HAP-1 (cell line): ENCODE results near the gene ABCA1.
A peak's percentile ranks its signal among the peaks of the same experiment; 100 is the strongest.
"Not testable (repeated sequence)": the region's sequence is repeated elsewhere in the genome, so short reads cannot be mapped to it uniquely, and the experiment has no call there.

Experiments
- DNase-seq, 2 experiments: peaks; one replicate each; pipeline ENCODE4 v3.0.0-alpha.2; 2016 to 2020; ENCODE audit warnings: low spot score in 2 of 2
- H3K27me3 ChIP-seq: fragments of 250-450 bp; sonication (Bioruptor Pico); 2 replicates; pipeline ENCODE4 v1.5.1; 2020; ENCODE audit warnings: low read depth, mild to moderate bottlenecking, moderate library complexity
- H3K36me3 ChIP-seq: fragments of 250-450 bp; sonication (Bioruptor Pico); replicated peaks from 2 replicates; pipeline ENCODE4 v1.5.1; 2020; ENCODE audit warnings: mild to moderate bottlenecking
- H3K4me1 ChIP-seq: fragments of 250-450 bp; sonication (Bioruptor Pico); 2 replicates; pipeline ENCODE4 v1.5.1; 2020; ENCODE audit warnings: mild to moderate bottlenecking
- H3K4me3 ChIP-seq: fragments of 250-450 bp; sonication (Bioruptor Pico); 2 replicates; pipeline ENCODE4 v1.5.1; 2020; ENCODE audit warnings: mild to moderate bottlenecking, moderate library complexity
- H3K9me3 ChIP-seq: fragments of 250-450 bp; sonication (Bioruptor Pico); 2 replicates; pipeline ENCODE4 v1.5.1; 2020; ENCODE audit warnings: mild to moderate bottlenecking, moderate library complexity
- in situ Hi-C: fragments of 300-500 bp; cut with MboI; formaldehyde crosslinking; loops from 3 replicates; pipeline ENCODE4 v1.14.3; 2020; ENCODE audit warnings: low sequenced_read_pairs, inconsistent platforms, mixed read lengths

Gene ABCA1

DNA sequence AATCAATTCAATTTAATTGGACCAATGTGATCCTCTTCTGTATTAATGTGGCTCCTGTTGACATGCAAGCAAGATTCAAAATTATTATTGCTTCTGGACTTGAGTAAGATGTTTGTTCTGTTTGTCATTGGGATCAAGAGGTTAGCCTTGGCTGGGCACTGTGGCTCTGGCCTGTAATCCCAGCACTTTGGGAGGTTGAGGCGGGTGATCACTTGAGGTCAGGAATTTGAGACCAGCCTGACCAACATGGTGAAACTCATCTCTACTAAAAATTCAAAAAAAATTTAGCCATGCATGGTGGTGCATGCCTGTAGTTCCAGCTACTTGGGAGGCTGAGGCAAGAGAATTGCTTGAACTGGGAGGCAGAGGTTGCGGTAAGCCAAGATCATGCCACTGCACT, 5.1 kb upstream of the ABCA1 start:
- H3K4me1 ChIP-seq, H3K27me3 ChIP-seq, H3K36me3 ChIP-seq, DNase-seq, H3K9me3 ChIP-seq, H3K4me3 ChIP-seq: not testable (repeated sequence)
- in situ Hi-C loops: loop anchor here (5.0 kb wide), 1 partner anchor 34 kb away; no protein-coding TSS in a partner anchor

DNA sequence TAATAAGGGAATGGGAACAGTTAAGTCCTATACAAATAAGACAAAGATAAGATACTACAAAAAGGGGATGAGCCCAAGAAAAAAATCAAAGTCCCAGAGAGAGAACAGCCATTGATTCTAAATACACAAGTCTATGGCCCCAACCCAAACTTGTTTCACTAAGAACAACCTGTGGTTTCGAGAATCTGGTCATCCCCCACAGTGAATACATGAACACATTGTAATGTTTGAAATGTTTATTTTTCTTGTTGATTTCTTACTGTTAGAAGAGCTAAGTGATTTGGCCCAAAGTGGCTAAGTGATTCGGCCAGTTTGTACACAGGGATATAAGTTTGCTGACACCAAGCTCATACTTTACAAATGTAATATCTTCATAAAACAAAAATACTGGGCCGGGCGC, 3.3 kb upstream of the ABCA1 start:
- in situ Hi-C loops: loop anchor here (5.0 kb wide), 1 partner anchor 36 kb away; no protein-coding TSS in a partner anchor
- Histone ChIP-seq H3K4me3 (no peak overlapping the region), H3K9me3 (no peaks in the 10 kb centered on the region), H3K36me3 (no peaks in the 10 kb centered on the region), H3K27me3 (no peaks in the 10 kb centered on the region), H3K4me1 (peaks cover 12% of the 10 kb centered on the region)
- DNase-seq: no peak

DNA sequence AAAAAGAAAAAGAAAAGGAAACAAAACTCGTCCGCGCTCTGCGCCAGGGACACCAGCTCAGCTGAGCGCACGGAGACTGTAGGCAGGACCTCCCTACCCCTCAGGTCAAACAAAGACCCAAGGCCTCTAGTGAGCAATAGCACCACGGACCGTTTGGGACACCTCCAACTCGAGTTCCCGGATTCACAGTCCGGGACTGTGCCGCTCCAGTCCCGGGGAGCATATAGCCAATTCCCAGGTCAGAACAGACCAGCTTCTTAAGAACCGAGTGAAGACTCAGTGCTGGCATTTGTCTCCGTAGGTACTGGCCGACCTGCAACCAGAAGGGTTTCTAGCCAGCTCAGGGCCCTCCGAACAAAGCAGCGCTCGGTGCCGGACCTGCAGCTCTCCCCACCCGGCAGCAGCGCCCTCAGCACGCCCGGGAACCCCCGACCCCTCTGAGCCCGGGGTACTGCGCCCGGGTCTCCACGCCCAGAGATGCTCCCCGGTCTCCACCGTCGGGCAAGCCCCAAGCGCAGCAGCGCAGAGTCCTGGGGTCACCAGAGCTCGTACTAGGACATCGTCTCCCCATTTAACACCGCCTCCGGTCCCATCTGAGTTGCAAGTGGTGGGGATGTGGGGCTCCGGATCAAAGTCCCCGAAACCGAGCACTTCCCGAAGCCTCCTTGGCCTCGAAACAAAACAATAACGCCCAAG, 591 bp downstream of the ABCA1 start:
- Histone ChIP-seq H3K9me3 (no peaks in the 10 kb centered on the region), H3K27me3 (no peaks in the 10 kb centered on the region), H3K4me3 (peak overlapping the region; percentile 42), H3K36me3 (no peaks in the 10 kb centered on the region), H3K4me1 (peaks cover 15% of the 10 kb centered on the region)
- in situ Hi-C loops: loop anchor here (10.0 kb wide), 1 partner anchor 487 kb away; no protein-coding TSS in a partner anchor
- DNase-seq: peak in 1 of 2 experiments; percentile 40

DNA sequence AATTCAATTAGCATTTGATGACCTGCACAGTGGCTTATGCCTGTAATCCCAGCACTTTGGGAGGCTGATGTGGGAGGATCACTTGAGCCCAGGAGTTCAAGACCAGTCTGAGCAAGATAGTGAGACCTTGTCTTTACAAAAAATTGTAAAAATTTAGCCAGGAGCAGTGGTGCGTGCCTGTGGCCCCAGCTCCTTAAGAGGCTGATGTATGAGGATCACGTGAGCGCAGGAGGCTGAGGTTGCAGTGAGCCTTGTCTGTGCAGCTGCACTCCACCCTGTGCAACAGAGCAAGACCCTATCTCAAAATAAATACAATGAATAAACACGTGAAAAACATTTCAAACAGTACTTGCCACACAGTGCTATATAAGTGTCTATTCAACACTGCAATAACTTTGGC, 4.2 kb downstream of the ABCA1 start:
- Histone ChIP-seq H3K4me3 (no peak overlapping the region), H3K9me3 (no peaks in the 10 kb centered on the region), H3K36me3 (no peaks in the 10 kb centered on the region), H3K4me1 (peaks cover 14% of the 10 kb centered on the region), H3K27me3 (no peaks in the 10 kb centered on the region)
- no peak for DNase-seq
- in situ Hi-C loops: loop anchor here (10.0 kb wide), 1 partner anchor 491 kb away; no protein-coding TSS in a partner anchor

DNA sequence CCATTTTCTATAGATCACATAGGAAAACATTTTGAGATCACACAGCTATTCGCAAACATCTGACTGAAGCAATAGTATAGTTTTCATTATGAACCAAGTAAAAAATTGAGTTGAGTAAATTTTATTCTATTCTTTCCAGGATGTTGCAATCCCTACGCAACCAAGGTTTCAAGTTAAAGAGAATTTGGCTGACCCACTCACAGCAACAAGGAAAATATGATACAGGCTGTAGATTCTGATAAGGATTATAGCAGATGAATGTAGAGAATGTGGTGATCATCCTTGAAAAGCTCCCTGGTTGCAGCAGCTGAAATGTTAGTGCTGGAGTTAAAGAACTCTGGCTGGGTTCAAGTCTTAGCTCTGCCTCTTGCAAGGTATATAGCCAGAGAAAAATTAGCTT, 4.7 kb downstream of the ABCA1 start:
- no peaks in the 10 kb centered on the region for H3K27me3 ChIP-seq
- no peaks in the 10 kb centered on the region for H3K9me3 ChIP-seq
- in situ Hi-C loops: loop anchor here (10.0 kb wide), 1 partner anchor 492 kb away; no protein-coding TSS in a partner anchor
- H3K4me1 ChIP-seq: peaks cover 9% of the 10 kb centered on the region
- DNase-seq: no peak
- H3K36me3 ChIP-seq: no peaks in the 10 kb centered on the region
- H3K4me3 ChIP-seq: no peak overlapping the region

DNA sequence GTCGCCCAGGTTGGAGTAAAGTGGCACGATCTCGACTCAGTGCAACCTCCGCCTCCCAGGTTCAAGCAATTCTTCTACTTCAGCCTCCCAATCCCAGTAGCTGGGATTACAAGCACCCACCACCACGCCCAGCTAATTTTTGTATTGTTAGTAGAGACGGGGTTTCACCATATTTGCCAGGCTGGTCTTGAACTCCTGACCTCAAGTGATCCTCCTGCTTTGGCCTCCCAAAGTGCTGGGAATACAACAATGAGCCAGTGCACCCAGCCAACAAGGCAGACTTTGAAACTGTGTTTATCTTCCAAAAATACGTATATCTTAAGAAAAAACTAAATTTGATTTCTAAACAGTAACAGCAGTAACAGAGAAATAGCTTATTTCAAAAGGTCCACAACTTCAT, 5.2 kb downstream of the ABCA1 start:
- not testable (repeated sequence) for DNase-seq, H3K27me3 ChIP-seq, H3K4me3 ChIP-seq, H3K4me1 ChIP-seq, H3K36me3 ChIP-seq, H3K9me3 ChIP-seq
- in situ Hi-C loops: loop anchor here (10.0 kb wide), 1 partner anchor 492 kb away; no protein-coding TSS in a partner anchor

DNA sequence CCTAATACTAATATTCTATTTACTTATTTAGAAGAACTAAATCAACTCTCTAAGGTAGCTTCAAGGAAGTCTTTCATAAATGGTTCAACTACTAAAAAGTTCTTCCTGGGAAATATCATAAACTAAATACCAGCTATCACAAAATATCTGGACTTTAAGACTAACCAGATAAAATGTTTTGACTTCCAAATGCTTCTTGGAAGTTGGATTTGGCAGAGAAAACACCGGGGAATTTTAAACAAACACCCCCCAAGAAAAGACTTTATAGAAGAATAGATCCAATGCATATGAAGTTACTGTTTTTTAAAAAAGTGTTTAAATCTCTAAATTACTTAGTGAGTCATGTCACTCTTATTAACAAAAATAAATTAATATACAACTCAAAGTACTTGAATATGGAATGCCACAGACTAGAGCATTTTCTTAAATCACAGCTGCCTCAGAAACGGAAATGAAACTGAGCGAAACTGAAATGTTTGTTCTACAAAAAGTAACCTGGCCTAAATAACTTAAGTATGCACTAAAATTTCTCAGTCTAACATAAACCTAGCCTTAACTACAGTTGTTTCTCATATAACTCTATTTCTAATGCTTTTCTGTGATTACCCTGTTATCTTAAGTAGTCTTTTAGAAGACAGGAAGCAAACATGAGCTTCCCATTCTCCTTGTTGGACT, 6.8 kb downstream of the ABCA1 start:
- in situ Hi-C loops: loop anchor here (10.0 kb wide), 1 partner anchor 494 kb away; no protein-coding TSS in a partner anchor
- Histone ChIP-seq H3K36me3 (no peaks in the 10 kb centered on the region), H3K9me3 (no peaks in the 10 kb centered on the region), H3K4me3 (no peak overlapping the region), H3K27me3 (no peaks in the 10 kb centered on the region), H3K4me1 (0 out of 2 replicates have a peak, but pooled peaks cover 3% of the 10 kb centered on the region)
- DNase-seq: no peak

DNA sequence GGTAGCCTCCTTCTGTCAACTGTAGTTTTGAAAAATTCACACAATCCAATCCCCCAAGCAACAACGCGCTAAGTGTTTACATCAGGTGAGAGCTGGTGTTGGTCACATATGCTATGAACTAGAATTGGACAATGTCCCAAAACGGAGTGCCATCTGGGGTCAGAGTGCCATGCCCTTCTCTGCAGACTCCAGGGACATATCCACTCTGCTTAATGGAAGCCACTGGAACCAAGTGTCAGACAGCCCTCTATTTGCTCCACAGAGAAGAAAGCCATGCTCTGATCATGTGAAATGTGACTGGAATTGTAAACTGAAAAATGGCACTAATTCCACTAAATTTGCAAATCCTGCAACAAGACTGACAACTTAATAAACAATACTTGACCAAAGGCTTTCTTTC, 12.2 kb downstream of the ABCA1 start:
- Histone ChIP-seq H3K36me3 (no peaks in the 10 kb centered on the region), H3K4me1 (peaks cover 9% of the 10 kb centered on the region), H3K27me3 (no peaks in the 10 kb centered on the region), H3K4me3 (no peak overlapping the region), H3K9me3 (no peaks in the 10 kb centered on the region)
- in situ Hi-C loops: no loop called here
- DNase-seq: no peak

DNA sequence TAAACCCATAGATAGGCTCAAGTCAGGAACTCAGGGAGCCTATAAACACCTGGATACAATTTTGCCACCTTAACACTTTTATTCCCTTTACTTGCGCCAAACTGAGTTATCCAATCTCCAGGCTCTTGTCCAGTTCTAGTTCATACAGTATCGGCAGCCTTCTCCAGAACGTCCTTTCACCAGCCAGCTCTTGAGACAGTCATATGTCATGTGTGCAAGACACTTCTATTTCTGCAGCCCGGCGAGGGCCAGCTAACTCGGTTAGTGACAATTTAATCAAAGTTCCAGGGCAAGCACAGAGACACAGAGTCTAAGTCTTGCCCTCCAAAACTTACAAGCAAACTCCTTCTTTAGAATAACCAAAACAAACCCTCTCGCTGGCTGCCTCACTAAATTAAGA, 12.9 kb downstream of the ABCA1 start:
- no peak for DNase-seq
- H3K9me3 ChIP-seq: no peaks in the 10 kb centered on the region
- H3K4me1 ChIP-seq: peaks cover 9% of the 10 kb centered on the region
- no peaks in the 10 kb centered on the region for H3K36me3 ChIP-seq
- H3K4me3 ChIP-seq: no peak overlapping the region
- H3K27me3 ChIP-seq: no peaks in the 10 kb centered on the region
- in situ Hi-C loops: no loop called here

DNA sequence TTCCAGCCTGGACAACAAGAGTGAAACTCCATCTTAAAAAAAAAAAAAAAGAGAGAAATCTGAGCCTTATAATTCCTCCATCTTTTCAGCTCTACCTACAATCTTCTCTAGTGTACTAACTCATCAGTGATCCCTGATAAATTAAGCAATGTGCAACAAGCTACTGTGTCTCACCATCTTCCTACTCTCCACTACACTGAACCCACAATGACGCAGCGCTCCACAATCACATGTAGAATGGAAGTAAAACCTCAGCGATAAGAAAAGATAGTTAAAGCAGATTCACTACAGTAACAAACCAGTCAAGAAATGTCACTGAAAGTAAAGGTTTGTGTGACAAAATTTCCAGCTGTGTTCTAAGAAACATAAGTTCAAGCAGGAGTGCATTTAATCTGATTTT, 13.5 kb downstream of the ABCA1 start:
- Histone ChIP-seq H3K27me3 (no peaks in the 10 kb centered on the region), H3K36me3 (no peaks in the 10 kb centered on the region), H3K4me3 (no peak overlapping the region), H3K9me3 (no peaks in the 10 kb centered on the region), H3K4me1 (peaks cover 9% of the 10 kb centered on the region)
- in situ Hi-C loops: no loop called here
- DNase-seq: no peak

DNA sequence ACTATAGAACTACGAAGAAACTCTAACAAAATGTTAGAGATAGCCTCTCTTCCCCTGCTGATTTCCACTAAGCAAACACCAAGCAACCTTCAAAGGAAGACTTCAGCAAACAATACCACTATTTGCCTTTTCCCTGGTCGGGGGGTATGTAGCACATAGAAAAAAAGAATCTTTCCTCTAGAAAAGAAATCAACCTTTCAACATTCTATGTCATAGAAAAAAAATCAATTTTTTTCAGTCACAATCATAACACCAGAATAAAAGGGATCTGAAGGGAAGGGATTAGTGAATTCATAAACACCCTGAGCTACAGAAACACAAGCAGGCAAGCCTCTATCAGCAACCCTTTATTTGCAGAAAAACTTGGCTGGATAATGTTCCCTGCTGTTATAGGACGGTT, 15.3 kb downstream of the ABCA1 start:
- no peak overlapping the region for H3K4me3 ChIP-seq
- peaks cover 9% of the 10 kb centered on the region for H3K4me1 ChIP-seq
- in situ Hi-C loops: no loop called here

DNA sequence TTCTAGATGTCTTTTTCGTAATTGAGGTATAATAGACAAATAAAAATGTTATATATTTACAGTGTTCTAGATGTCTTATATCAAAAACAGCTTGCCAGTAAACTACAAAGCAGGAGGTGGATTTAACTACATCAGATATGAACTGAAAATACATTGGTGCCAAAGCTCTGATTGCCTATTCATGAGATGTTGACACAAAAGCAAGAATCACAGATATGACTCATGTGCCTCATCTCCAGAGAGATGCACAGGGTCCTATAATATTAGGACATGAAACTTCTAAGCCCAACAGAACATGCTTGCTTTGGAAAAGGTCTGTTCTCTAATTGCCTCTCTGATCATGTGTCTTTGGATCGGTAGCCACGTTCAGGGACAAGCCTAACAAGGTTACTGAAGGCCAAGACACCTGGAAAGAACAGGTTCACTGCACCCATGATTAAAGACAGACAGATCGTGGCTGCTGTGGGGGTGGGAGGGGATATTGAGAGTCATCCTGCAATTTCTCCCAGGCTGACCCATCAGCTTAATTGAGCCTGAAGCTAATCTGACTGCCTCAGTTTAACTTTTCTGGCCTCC, 16.8 kb downstream of the ABCA1 start:
- no peak for DNase-seq
- Histone ChIP-seq H3K36me3 (no peaks in the 10 kb centered on the region), H3K4me3 (no peak overlapping the region), H3K9me3 (no peaks in the 10 kb centered on the region), H3K27me3 (no peaks in the 10 kb centered on the region), H3K4me1 (peaks cover 9% of the 10 kb centered on the region)
- in situ Hi-C loops: no loop called here

More for the DNA sequence above, 15.3 kb downstream of the ABCA1 start:
- H3K36me3 ChIP-seq: no peaks in the 10 kb centered on the region
- H3K9me3 ChIP-seq: no peaks in the 10 kb centered on the region
- DNase-seq: no peak
- no peaks in the 10 kb centered on the region for H3K27me3 ChIP-seq

DNA sequence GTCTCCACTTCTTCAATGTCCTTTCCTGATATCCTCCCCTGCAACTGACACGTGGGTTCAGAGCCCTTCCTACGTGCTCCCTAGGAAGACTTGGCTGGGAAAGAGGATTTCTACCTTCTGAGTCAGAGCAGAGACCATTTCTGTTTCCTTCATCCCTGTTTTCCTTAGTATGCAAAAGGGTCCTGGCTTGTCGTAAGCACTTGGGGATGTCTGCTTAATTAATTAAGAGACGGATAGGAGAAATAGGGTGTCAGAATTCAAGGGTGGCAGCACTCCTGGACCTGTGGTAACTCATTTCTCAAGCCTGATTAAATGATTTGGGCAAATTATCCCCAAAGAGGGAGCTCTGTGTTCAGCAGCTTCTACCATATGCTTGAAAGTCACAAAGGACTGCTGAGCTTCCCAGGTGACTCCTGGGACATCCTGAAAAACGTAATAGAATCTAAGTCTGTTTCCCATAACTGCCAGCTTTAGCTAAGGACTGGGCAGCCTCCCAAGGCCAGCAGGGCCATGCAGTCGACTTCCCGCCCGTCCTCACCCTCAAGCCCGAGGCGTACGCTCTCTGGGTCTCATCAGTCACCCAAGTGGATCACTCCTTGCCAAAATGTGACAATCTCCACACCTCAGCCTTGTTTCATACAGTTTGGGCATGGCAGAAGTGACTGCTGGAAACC, 20.5 kb downstream of the ABCA1 start:
- no peaks in the 10 kb centered on the region for H3K9me3 ChIP-seq
- H3K36me3 ChIP-seq: no peaks in the 10 kb centered on the region
- DNase-seq: no peak
- in situ Hi-C loops: no loop called here
- peaks cover 1% of the 10 kb centered on the region for H3K4me1 ChIP-seq
- H3K4me3 ChIP-seq: no peak overlapping the region
- H3K27me3 ChIP-seq: no peaks in the 10 kb centered on the region
